SK-N-MC (cell line): ENCODE results near the gene TLE7.

Source experiments
- DNase-seq: peaks from one replicate; pipeline ENCODE4 v3.0.0-alpha.2; 2011; ENCODE audit warnings: low read depth, low spot score
- H3K27ac ChIP-seq: fragments of 200-600 bp; sonication (generic); 2 replicates; pipeline ENCODE4 v1.5.1; 2016; ENCODE audit warnings: mixed run types
- H3K36me3 ChIP-seq: fragments of 200-600 bp; sonication (generic); 2 replicates; pipeline ENCODE4 v1.6.1; 2017; ENCODE audit warnings: antibody characterized with exemption, low read length, mixed read lengths; ENCODE audit not compliant: insufficient read depth
- H3K4me3 ChIP-seq: fragments of 200-600 bp; sonication (generic); 2 replicates; pipeline ENCODE4 v1.5.1; 2016
- H3K9ac ChIP-seq: fragments of 200-600 bp; sonication (generic); 2 replicates; pipeline ENCODE4 v1.8.0; 2017; ENCODE audit warnings: mixed run types, mixed read lengths; ENCODE audit not compliant: insufficient read length
- H3K9me3 ChIP-seq: fragments of 200-600 bp; sonication (generic); 2 replicates; pipeline ENCODE4 v1.6.1; 2017; ENCODE audit warnings: low read depth, mild to moderate bottlenecking, antibody characterized with exemption, low read length, moderate library complexity, mixed read lengths
- EZH2 ChIP-seq: fragments of 200-600 bp; sonication (generic); IDR thresholded peaks from one replicate; pipeline ENCODE4 v1.6.1; 2017; ENCODE audit warnings: antibody characterized with exemption
- FOXP2 ChIP-seq: optimal IDR thresholded peaks from 2 replicates; pipeline ENCODE3; 2011; ENCODE audit warnings: mild to moderate bottlenecking, moderate library complexity; ENCODE audit not compliant: insufficient read depth; ENCODE audit errors: extremely low read length, control extremely low read depth
- POLR2AphosphoS5 ChIP-seq: IDR thresholded peaks from 2 replicates; pipeline ENCODE4 v1.6.1; 2012; ENCODE audit warnings: mild to moderate bottlenecking, low read depth, low read length, borderline replicate concordance

Gene TLE7

GRCh38 chr16:71442051-71442440 lies at the start of gene TLE7:
Gene TLE7 (minus strand): TSS chr16:71442054. CDS start chr16:71433324, 8,730 bp downstream.
- Histone ChIP-seq H3K9me3 (no peaks in the 10 kb centered on the region), H3K4me3 (no peak within 1 kb of the TSS), H3K27ac (no peak within 1 kb of the TSS), H3K36me3 (no peaks in the 10 kb centered on the region), H3K9ac (no peak within 1 kb of the TSS)
- no peak for TF ChIP-seq EZH2
- no peak for TF ChIP-seq FOXP2
- no peak for TF ChIP-seq POLR2AphosphoS5
- DNase-seq: no peak

GRCh38 chr16:71491054-71491453 lies 49.2 kb upstream of the TLE7 start:
- no peak for DNase-seq
- TF ChIP-seq EZH2: no peak
- no peak for TF ChIP-seq FOXP2
- TF ChIP-seq POLR2AphosphoS5: no peak
- Histone ChIP-seq H3K4me3 (no peak overlapping the region), H3K9ac (no peak overlapping the region), H3K36me3 (no peaks in the 10 kb centered on the region), H3K9me3 (no peaks in the 10 kb centered on the region), H3K27ac (no peak overlapping the region)

- Histone ChIP-seq H3K9me3 (no peaks in the 10 kb centered on the region), H3K4me3 (no peak overlapping the region), H3K27ac (no peak overlapping the region), H3K36me3 (no peaks in the 10 kb centered on the region), H3K9ac (no peak overlapping the region)
- DNase-seq: no peak
- TF ChIP-seq POLR2AphosphoS5 (no peak), FOXP2 (no peak), EZH2 (no peak)
These were observed 48.5 kb upstream of the TLE7 start for GRCh38 chr16:71490361-71490760.

GRCh38 chr16:71489122-71489521 lies 47.3 kb upstream of the TLE7 start, which contains the start of gene ZNF19:
Gene ZNF19 (minus strand): TSS chr16:71489324. CDS start chr16:71482114, 7,210 bp downstream.
- no peak for DNase-seq
- TF ChIP-seq EZH2 (no peak), POLR2AphosphoS5 (no peak), FOXP2 (no peak)
- Histone ChIP-seq H3K9me3 (no peaks in the 10 kb centered on the region), H3K27ac (no peak within 1 kb of the TSS), H3K4me3 (no peak within 1 kb of the TSS), H3K36me3 (no peaks in the 10 kb centered on the region), H3K9ac (no peak within 1 kb of the TSS)

DNA sequence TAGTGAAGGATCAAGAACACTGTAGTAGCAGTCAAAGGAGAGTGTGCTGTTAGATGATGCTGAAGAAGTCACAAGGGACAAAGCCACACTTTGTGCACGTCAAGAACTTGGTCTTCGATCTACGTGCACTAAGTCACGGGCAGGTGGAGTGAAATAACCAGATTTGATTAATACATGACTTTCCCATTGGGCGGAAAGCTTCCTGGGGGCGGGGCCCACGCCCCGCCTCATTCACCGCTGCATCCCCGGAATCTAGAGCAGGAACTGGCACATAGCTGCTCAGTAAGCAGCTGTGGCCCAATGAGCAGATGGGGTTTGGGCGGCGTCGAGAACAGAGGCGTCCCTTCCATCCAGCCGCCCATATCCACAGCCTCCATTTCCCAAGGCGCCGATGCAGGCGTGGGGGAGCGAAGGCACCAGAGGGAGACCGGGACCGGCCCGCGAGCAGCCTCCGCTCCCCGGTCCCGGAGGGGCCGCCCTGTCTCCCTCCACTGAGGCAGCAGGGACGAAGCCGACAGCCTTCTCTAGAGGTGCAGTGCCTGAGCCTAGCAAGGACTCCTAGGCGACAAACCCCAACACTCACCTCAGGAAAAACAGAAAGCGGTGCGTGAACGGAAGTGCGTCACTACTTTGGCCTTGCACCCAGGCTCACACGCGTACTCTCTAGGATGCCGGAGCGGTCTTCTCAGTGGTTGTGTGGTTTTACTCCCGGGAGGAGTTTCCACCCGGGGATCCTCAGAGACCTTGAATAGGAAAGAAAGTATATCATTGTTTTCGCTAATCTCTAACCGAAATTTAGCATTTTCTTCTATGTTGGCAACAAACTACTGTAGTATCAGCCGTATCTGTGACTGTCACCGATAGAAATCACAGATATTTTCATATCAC lies 42.4 kb upstream of the TLE7 start:
- H3K9ac ChIP-seq: peak overlapping the region; percentile 76
- peak; percentile 45 for DNase-seq
- peak; percentile 75; the same call in 1 of the 2 replicates for TF ChIP-seq POLR2AphosphoS5
- no peak for TF ChIP-seq EZH2
- TF ChIP-seq FOXP2: no peak
- H3K9me3 ChIP-seq: no peaks in the 10 kb centered on the region
- peak overlapping the region; percentile 81; the same call in 1 of the 2 replicates for H3K27ac ChIP-seq
- peak overlapping the region; percentile 87 for H3K4me3 ChIP-seq
- no peaks in the 10 kb centered on the region for H3K36me3 ChIP-seq

DNA sequence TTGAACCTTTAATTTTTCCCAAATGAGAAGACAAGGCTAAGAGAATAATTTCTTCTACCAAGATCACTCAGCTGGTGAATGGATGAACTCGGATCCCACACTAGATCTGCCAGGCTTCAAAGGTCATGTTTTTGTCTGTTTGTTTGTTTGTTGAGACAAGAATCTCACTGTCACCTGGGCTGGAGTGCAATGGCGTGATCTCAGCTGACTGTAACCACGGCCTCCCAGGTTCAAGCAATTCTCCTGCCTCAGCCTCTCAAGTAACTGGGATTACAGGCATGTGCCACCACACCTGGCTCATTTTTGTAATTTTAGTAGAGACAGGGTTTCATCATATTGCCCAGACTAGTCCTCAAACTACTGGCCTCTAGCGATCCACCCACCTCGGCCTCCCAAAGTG lies 40.7 kb upstream of the TLE7 start:
- Histone ChIP-seq H3K27ac (no peak overlapping the region), H3K36me3 (no peaks in the 10 kb centered on the region), H3K4me3 (no peak overlapping the region), H3K9ac (no peak overlapping the region), H3K9me3 (no peaks in the 10 kb centered on the region)
- TF ChIP-seq POLR2AphosphoS5 (no peak), FOXP2 (no peak), EZH2 (no peak)
- no peak for DNase-seq

GRCh38 chr16:71480956-71481355 lies 39.1 kb upstream of the TLE7 start:
- no peak overlapping the region for H3K9ac ChIP-seq
- no peak for TF ChIP-seq POLR2AphosphoS5
- TF ChIP-seq EZH2: no peak
- no peak overlapping the region for H3K4me3 ChIP-seq
- no peaks in the 10 kb centered on the region for H3K9me3 ChIP-seq
- no peaks in the 10 kb centered on the region for H3K36me3 ChIP-seq
- no peak for DNase-seq
- H3K27ac ChIP-seq: no peak overlapping the region

- Histone ChIP-seq H3K9me3 (no peaks in the 10 kb centered on the region), H3K4me3 (no peak overlapping the region), H3K9ac (no peak overlapping the region), H3K36me3 (no peaks in the 10 kb centered on the region), H3K27ac (no peak overlapping the region)
- TF ChIP-seq FOXP2 (no peak), POLR2AphosphoS5 (no peak), EZH2 (no peak)
- DNase-seq: no peak
These were observed 37.6 kb upstream of the TLE7 start for GRCh38 chr16:71479420-71479819.
